Erythroblast (primary cell): ENCODE measurements around the gene CEP164.
"Not testable (repeated sequence)": the region's sequence is repeated elsewhere in the genome, so short reads cannot be mapped to it uniquely, and the experiment has no call there.

Experiments
- DNase-seq, 2 experiments: peaks; one replicate each; lab custom pipeline; 2025; lab: John Stamatoyannopoulos, UW
- GATA1 ChIP-seq: IDR thresholded peaks from 2 replicates; pipeline ENCODE4 v1.6.1; 2011; ENCODE audit warnings: low read depth, mild to moderate bottlenecking, control low read depth, low read length, moderate library complexity
- POLR2A ChIP-seq: IDR thresholded peaks from 2 replicates; pipeline ENCODE4 v1.6.1; 2011; ENCODE audit warnings: mild to moderate bottlenecking, low read length

CEP164 gene

DNA sequence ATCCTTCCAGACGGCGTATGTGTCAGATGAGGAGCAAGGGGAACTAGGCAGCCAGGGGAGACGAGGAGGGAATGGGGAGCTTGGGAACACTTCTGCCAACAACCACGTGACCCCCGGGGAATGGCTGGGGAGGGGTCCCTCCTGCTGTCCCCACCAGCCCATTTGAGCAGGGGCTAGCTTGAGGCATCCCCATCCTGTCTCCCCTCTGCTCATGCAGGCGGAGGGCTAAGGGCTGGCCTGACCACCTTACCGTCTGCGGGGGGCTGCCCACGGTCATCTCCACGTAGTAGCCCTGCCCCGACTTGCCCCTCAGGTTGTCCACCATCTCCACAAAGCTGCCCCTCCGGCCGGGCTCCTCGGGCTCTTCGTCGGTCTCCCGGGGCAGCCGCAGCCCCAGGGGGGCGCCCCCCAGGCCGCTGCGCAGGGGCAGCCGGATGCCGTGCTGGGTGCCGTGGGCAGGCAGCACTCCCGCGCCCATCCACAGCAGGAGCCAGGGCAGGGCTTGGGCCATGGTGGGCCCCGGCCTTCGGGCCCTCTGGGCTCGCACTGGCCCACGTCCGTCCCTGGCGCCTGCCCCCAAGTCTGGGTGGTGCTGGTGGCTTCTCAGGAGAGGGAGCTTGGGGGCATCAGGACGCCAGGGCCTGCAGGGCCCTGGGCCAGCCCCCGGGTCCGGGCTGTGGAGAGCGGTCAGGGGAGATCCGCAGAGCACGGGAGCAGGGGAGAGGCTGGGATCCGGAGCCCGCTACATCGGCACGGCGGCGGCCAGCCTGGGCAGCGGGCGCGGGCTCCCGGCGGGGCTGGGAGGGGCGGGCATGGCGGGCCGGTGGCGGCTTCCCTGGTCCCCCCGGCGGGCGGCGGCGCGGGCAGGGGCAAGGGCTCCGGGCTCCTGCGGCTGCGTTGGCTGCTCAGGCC, 12.1 kb upstream of the CEP164 start:
- DNase-seq: no peak

DNA sequence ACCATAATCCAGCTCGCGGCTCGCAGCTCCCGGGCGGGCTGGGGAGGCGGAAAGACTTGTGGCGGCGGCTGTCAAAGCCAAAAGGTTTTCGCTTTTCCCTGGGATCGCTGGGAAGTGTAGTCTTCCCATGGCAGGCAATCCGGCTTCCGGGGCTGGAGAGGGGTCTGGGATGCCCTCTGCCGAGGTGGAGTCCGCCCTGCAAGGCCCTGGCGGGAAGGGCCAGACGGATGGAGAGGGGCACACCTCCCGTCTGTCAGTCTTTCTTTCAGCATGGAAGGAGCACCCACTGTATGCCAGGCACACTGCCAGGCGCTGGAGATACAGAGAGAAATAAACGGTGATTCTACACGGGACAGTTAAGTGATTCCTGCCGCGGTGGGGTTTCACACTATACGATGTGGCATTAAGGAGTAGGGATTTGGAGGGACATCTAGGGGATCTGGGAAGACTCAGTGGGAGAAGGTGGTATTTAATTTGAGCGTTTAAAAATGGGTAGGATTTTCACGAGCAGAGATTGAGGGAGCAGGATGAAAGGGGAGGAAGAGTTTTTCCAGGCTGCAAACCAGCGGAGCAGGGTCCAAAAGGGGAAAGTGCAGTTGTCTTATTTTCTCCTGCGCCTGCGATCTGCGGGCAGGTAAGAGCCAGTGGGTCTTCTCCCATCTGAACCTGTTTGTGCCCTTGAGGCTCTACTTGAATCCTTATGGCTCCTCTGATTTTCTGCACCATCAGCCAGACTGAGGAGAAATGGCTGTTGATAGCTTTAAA, 11.3 kb upstream of the CEP164 start, which contains the start of gene BACE1:
Gene BACE1, minus strand, starts transcription at position 60 of the 765 bp plus-strand sequence. CDS start 461 bp downstream, outside the sequence.
- TF ChIP-seq GATA1 (no peak), POLR2A (no peak)

More for the DNA sequence above, 12.1 kb upstream of the CEP164 start:
- TF ChIP-seq GATA1 (no peak), POLR2A (no peak)

DNA sequence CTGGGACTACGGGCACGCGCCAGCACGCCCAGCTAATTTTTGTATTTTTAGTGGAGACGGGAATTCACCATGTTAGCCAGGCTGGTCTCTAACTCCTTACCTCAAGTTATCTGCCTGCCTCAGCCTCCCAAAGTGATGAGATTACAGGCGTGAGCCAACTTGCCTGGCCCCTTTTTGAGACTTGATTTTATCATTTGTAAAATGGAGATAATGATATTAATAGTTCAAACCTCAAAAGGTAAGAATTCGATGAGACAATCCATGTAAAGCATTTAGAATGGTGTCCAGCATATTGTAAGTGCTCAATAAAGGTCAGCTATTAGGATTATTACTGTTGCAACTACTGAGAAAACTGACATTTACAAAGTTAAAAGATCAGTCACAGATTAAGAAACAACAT, 8.9 kb upstream of the CEP164 start:
- DNase-seq: no peak
- TF ChIP-seq POLR2A (no peak), GATA1 (no peak)

More for the DNA sequence above, 11.3 kb upstream of the CEP164 start, which contains the start of gene BACE1:
- DNase-seq: no peak

DNA sequence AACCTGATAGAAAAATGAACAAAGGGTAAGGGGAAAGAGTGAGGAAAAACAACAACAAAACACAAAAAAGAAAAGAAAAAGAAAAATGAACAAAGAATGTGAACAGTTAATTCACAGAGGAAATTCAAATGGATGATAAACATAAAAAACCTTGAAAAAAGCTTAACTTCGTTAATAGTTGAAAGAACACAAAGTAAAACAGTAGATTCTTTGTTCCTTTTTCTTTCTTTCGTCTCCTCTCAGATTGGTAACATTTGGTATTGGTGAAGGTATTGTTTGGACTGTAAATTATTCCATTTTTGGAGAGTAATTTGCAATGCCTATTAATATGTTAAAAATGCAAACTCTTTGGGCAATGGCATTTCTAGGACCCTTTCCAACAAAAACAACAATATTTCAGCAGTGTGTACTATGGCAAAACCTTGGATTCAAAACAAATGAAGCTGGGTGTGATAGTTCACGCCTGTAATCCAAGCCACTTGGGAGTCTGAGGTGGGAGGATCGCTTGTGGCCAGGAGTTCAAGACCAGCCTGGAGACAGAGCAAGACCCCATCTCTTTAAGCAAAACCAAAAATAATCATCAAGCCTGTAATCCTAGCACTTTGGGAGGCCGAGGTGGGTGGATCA, 8.3 kb upstream of the CEP164 start:
- no peak for DNase-seq
- TF ChIP-seq GATA1: no peak
- no peak for TF ChIP-seq POLR2A

DNA sequence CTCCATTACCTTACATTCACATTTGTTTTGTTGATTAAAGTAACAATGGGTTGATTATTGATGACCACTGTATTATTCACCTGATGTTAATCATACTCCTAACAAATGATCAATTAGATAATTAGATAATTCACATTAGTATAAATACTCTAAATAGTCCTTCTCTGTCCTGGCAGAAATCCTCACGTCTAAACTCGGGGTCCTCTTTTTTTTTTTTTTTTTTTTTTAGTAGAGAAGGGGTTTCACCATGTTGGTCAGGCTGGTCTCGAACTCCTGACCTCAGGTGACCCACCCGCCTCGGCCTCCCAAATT, 443 bp upstream of the CEP164 start:
- not testable (repeated sequence) for DNase-seq

DNA sequence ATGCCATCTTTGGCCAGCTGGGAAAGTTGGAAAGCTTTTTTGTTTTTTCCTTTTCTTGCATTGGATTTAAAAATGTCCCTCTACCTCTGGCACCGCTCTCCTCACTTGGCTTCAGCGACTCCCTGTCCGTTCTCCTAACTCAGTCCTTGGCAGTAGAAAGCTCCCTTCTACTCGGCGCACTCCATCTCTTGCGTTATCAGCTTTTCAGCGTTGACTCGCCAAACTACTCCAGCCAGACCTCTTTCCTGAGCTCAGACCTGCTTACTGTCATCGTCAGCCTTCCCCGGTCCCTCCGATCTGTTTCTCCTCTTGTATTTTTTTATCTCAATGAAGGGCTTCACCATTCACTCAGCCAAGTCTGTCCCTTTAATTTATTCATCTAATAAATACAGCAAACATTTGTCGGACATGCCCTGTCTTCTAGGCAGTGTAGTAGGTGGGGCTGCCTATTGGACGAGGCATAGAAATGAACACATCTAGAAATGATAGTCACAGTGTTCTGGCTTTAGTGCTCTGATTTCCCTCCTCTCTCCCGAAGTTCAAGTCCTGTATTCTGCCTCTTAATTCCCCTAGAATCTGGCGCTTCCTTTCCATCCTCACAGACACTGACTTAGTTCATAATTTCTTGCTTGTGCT, 839 bp downstream of the CEP164 start:
- no peak for TF ChIP-seq GATA1
- TF ChIP-seq POLR2A: no peak
- DNase-seq: peak; percentile 57 to 70

DNA sequence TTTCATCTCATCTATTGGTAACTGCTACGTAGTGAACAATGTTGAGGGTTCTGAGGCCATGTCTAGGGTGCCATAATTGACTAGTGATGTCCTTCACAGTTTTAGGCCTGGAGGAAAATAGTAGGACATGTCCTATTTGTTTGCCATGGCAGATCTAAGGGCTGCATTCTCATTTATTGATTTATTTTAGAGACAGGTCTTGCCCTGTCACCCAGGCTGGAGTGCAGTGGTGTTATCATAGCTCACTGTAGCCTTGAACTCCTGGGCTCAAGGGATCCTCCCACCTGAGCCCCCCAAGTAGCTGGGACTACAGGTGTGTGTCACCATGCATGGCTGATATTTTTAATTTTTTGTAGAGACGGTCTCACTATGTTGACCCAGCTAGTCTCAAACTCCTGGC, 5.2 kb downstream of the CEP164 start:
- TF ChIP-seq GATA1: no peak
- no peak for TF ChIP-seq POLR2A
- DNase-seq: no peak

DNA sequence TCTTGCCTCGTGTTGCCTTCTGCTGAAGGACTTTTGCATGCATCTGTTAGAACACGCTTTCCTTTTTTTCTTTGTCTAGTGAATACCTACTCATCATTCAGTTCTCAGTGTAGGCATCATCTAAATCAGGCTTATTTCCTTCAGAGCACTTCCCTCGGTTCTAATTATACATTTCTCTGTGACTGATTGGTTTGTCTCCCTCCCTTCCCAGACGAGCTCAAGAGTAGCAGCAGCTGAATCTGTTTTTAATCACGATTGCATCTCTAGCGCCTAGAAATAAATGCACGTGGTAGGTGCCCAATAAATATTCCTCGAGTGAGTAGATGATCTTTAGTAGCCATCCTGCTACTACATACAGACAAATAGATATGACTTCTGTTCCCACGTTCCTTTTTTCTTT, 6.3 kb downstream of the CEP164 start:
- no peak for DNase-seq
- TF ChIP-seq GATA1: no peak
- TF ChIP-seq POLR2A: no peak

DNA sequence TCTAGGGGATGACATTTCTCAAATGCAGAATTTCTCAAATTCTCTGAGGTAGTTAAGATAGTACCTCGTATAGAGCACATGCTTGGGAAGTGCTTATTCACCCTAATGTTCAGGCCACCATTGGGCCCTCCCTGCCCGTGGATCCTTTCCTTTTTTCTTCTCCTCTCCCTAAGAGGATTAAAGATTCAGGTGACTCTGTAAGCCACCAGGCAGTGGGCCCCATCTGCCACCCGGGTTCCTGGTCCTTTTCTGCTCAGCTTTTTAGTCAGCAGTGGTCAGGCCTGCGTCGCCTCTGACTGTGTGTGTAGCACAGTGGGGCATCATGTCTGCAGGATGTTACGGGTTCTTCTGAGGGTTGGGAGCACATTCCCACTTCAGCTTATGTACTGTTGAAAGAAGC, 7.2 kb downstream of the CEP164 start:
- DNase-seq: no peak
- TF ChIP-seq GATA1 (no peak), POLR2A (no peak)

DNA sequence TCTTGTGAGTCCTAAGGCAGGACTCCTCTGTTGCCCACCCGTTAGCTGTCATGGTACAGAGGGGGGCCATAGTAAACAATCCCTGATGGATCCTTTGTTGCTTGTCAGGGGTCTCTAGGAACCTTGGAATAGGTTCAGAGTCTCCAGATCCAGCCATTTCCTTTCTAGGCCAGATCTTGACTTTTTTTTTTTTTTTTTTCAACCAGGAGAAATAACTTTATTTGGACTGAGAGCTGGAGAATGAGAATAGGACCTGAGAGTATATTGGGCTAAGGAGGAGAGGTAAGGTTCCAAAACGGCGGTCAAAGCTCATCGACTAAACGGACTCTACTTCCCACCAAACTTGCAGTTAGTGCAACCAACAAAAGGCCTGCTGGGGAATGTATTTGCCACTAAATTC, 7.7 kb downstream of the CEP164 start:
- TF ChIP-seq GATA1 (no peak), POLR2A (no peak)
- DNase-seq: no peak

DNA sequence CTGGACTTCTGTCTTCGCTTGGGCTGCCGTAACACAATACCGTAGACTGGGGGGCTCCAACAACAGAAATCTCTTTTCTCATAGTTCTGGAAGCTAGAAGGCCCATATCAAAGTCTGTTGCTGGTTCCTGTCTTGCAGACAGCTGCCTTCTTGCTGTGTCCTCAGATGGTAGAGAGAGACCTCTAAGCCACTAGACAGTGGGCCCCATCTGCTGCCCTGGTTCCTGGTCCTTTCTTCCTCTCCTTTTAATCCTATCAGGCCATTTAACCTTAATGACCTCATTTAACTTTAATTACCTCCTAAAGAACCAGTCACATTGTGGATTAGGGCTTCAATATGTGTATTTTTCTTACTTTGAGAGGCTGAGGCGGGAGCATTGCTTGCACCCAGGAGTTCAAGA, 9.4 kb downstream of the CEP164 start:
- TF ChIP-seq GATA1 (no peak), POLR2A (no peak)
- no peak for DNase-seq

DNA sequence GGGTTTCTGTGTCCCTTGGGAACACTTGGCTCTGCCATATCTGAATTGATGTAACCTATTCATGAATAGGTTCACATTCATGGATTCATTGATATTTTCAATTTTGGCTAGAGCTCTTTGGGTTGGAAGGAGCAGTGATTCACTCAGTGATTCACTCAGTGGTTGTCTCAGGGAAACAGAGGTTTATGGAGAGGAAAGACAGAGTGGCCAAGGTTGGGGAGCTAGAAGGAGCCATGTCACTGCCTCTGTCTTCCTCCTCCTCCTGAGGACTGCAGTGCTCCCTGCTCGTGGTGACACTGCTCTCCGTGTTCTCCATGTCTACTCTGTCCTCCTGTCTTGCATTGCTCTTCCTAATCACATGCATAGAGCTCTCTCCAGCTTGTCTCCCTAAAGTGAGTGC, 17.4 kb downstream of the CEP164 start:
- DNase-seq: no peak
- no peak for TF ChIP-seq POLR2A
- TF ChIP-seq GATA1: no peak

DNA sequence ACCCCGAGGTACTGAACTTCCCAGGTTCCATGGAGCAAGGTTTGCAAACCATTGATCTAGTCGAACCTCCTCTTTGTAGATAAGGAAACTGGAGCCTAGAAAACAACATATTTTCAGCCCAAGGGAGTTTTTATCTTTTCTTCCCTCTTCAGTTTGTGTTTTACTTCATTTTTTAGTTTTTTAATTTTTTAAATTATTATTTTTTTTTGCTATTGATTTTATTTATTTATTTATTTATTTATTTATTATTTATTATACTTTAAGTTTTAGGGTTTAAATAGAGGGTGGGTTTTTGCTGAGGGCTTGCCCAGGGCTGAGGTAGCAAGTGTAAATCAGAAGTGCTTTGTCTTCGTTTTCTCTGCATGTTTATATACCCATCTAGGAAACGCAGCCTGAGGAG, 26.9 kb downstream of the CEP164 start:
- TF ChIP-seq POLR2A: no peak
- no peak for TF ChIP-seq GATA1
- no peak for DNase-seq
